GM18505 (cell line): Measurements from ENCODE around the gene NPRL2.
"Not testable (repeated sequence)": the region's sequence is repeated elsewhere in the genome, so short reads cannot be mapped to it uniquely, and the experiment has no call there.

ENCODE experiments used
- ATAC-seq: cut with Tn5 transposase; IDR thresholded peaks from one replicate; pipeline ENCODE4 v1.9.1; 2021; ENCODE audit not compliant: unreplicated experiment
- POLR2A ChIP-seq: IDR thresholded peaks from 4 replicates; pipeline ENCODE4 v1.6.1; 2011; ENCODE audit warnings: borderline replicate concordance; ENCODE audit not compliant: insufficient read depth, insufficient read length; ENCODE audit errors: extremely low read depth

Gene NPRL2

DNA sequence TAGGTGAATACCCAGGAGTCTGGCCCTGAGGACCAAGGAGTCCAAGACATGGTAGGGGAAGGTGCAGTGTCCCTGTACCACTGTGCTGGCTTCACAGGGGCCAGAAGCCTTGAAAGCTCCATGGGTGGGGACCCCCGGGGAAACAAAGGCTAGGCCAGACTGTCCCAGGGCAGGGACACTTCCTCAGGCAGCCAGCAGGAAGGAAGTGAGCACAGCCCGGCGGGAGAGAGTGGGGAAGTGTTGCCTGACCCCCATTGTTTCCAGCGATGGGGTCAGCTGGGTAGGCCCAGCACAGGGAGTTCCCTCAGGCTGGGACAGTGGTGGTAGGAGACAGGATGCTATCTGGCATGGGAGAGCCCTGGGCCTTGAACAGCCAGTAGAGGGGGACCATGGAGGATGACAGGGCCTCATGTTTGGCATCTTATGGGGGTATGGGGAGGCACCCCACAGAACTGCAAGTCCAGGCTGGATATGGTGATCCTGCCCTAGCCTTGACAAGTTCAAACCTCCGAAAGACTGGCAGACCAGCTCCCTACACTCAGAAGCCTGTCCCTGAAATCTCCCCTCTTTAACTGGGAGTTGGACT lies 26.9 kb downstream of the NPRL2 start:
- no peak for ATAC-seq
- no peak for TF ChIP-seq POLR2A

GRCh38 chr3:50323092-50323600 lies 27.4 kb downstream of the NPRL2 start:
- ATAC-seq: no peak
- no peak for TF ChIP-seq POLR2A

- no peak for ATAC-seq
- no peak for TF ChIP-seq POLR2A
Observed at GRCh38 chr3:50322386-50323091, 28.0 kb downstream of the NPRL2 start, which contains the start of gene HYAL2. Gene HYAL2, minus strand, starts transcription at chr3:50322745. Its CDS starts 2,256 bp downstream, at chr3:50320489.

DNA sequence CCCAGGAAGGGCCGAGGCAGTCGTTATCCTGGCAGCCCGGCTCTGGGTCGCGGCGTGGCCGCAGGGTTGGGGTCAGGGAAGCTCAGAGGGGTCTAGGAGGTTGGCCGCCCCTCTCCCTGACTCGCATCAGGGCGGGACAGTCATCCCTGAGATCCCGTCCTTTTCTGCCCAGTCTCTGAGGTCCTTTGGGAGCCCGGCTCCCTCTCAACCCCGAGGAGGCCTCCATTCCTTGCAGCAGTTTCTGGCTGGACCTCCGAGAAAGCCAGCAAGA lies 28.5 kb downstream of the NPRL2 start:
- no peak for TF ChIP-seq POLR2A
- ATAC-seq: no peak

DNA sequence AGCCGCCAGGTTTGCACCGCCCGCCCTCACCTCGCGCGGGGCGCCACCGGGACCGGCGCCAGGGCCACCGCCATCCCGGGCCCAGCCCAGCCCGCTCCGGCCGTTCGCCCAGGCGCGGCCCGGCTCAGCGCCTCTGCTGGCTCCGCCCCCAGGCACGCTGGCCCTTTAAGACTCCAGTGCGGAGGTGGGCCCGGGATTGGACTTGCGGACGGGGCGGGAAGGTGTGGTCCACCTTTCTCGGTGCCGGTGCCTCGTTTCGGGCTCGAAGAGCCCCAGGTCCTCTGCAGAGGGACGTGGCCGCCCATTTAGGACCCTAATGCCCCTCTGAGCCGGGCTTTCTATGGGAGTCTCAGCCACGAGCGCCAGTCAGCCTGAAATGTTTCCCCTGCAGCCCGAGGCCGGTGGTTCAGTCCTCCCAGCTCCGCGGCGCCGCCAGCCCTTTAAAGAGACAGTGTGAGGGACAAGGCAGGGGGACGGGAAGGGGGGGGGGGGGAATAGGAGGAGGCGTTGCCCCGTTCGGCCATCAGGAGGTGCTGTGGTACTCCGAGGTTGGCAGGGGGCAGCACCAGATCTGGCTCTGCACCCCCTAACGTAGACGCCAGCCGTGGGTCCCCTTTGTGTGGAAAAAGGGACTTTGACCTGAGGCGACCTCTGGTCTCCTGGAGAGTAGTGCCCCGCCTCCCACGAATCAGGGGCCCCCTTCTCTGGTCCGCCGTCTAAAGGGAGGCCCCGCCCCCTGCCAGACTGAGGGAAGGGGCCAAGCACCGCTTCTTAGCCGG lies 29.1 kb downstream of the NPRL2 start:
- peak; percentile 63 for ATAC-seq
- peak; percentile 73 for TF ChIP-seq POLR2A

DNA sequence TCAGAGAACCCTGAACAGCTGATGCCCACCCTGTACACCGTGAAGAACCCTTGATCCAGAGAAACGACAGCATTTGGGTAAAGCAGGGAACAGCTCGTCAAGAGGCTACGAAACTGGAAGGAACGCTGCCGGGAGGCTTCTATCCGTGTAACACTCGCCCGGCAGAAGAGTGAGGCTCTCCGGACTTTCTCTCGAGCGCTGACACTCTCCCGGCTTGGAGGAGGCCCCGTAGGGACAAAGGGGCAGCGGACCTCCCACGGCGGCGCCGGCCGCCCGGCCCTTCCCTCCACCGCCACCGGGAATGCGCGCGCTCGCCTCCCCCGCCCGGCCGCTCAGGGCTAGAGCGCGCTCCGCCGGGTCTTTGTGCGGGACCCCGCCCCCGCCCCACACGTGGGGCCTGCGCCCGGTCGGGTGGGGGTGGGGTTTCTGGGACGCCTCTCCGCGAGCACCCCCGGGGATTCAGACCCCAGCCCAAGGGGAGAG lies 29.7 kb downstream of the NPRL2 start:
- peak; percentile 41 for ATAC-seq
- no peak for TF ChIP-seq POLR2A

GRCh38 chr3:50319894-50320625 lies 30.5 kb downstream of the NPRL2 start:
- no peak for ATAC-seq
- no peak for TF ChIP-seq POLR2A

- no peak for ATAC-seq
- no peak for TF ChIP-seq POLR2A
Observed at GRCh38 chr3:50319181-50319893, 31.2 kb downstream of the NPRL2 start.

DNA sequence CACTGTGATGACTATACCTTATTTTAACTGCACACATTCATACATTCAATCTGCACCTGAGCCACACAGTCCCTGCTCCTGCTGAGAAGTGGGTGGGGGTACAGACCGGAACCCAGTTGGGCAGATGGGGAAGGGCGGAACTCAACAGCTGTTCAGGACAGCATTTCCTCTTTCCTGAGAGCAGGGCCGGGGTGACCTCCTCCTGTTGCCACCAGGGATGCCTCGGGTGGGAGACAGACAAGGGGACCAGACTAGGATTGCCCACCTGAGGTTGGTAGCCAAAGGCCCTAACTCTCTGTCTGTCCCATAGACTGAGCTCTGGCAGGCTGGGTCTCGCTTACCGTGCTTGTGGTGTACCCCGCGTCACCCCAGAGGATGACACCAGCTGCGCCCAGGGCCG lies 32.0 kb downstream of the NPRL2 start:
- no peak for ATAC-seq
- no peak for TF ChIP-seq POLR2A

GRCh38 chr3:50318163-50318562 lies 32.4 kb downstream of the NPRL2 start:
- ATAC-seq: no peak

GRCh38 chr3:50317300-50317699 lies 33.3 kb downstream of the NPRL2 start:
- no peak for ATAC-seq
- no peak for TF ChIP-seq POLR2A

More at GRCh38 chr3:50318163-50318562, 32.4 kb downstream of the NPRL2 start:
- no peak for TF ChIP-seq POLR2A

DNA sequence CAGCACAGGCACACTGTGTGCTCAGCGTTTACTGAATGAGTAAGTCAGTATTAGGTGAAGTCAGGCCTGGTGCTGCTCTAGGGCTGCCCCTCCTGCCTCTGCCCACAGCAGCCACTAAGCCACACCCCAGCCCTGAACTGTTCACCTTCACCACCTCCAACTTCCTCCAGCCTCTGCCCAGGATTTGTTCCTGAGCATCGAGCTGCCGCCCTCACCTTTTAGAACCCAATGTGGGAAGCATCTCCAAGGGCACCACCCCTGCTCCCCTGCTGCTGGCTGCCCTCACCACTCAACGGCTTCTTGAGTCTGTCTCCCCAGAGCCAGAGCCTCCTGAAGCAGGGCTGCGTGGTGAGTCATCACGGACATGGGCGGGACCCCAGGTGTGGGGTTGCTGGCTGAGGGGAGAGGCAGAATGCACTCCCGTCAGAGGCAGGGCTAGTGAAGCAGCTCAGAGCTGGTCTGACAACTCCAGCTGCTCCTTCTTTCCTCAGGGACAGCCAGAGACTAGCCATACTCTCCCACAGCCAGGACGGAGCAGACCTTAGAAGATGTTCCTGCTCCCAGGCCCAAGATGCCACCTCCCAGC lies 33.8 kb downstream of the NPRL2 start:
- no peak for TF ChIP-seq POLR2A
- no peak for ATAC-seq

DNA sequence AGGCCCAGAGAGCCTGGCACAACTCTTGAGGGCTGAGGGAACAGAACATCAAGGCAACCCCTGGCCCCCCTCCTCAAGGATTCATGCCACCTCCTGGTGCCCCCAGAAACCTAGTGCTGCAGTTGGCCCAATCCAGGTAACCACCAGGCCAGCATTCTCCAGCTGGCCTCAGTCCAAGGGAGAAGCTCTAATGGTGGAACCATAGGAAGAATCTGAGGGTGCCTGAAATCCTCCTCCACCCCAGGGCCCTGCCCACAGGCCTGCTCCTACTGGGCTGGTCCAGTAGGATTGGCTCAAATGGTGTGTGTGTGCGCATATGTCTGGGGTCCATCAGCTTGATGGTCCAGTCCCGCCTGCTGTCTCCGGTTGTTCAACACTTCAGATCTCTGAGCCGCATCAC lies 35.8 kb downstream of the NPRL2 start:
- ATAC-seq: no peak
- TF ChIP-seq POLR2A: no peak

DNA sequence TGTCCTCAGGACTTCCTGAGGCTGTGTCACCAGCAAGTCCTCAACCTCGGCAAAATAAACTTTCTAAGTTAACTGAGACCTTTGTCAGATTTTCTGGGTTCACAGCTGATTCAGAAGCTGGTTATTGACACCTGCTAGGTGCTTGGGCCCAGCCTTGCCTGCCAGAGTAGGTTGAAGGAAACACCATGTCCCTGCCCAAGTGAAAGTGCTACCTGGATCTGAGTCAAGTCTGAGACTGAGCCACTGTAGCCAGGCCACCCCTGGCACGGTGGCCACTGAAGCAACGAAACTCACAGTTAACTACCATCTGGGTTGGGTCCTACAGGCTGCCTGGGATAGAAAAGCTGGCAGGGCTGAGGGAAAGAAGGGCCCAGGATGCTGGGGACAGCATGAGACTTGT lies 36.2 kb downstream of the NPRL2 start:
- no peak for ATAC-seq
- TF ChIP-seq POLR2A: no peak

DNA sequence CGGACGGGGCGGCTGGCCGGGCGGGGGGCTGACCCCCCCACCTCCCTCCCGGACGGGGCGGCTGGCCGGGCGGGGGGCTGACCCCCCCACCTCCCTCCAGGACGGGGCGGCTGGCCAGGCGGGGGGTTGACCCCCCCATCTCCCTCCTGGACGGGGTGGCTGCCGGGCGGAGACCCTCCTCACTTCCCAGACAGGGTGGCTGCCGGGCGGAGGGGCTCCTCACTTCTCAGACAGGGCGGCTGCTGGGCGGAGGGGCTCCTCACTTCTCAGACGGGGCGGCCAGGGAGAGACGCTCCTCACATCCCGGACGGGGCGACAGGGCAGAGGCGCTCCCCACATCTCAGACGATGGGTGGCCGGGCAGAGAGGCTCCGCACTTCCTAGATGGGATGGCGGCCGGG lies 38.5 kb downstream of the NPRL2 start:
- not testable (repeated sequence) for ATAC-seq
